Stimulated activated CD4-positive, alpha-beta T cell treated with anti-CD3 and anti-CD28 coated beads, TNF-alpha, amount 100 ng/mL, for 4 hours (primary cell): ENCODE measurements around the gene RPS6KB2.
"Not testable (repeated sequence)": the region's sequence is repeated elsewhere in the genome, so short reads cannot be mapped to it uniquely, and the experiment has no call there.

Experiments used
- DNase-seq, 3 experiments: peaks; one replicate each; pipeline ENCODE4 v3.0.0-alpha.2; 2020; ENCODE audit warnings: low read depth in 3 of 3

RPS6KB2 gene

GRCh38 chr11:67410984-67411784 lies 17.1 kb upstream of the RPS6KB2 start:
- no peak for DNase-seq

DNA sequence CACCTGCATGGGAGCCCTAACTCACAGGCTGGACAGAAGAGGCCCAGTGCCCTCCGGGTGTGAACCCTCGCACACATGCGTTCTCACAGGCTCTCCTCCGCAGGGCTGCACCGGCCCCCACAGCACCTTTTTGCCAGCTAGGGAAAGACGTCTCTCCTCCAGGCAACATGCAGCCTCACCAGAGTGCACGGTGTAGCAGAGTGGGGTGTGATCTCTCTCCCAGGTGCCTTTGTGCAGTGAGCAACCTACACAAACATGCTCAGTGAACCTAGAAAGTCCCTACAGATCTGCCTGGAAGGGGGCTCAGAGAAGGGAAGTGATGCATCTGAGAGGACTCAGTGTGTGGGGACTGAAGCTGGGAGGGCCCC lies 16.5 kb upstream of the RPS6KB2 start:
- no peak for DNase-seq

GRCh38 chr11:67412495-67413179 lies 15.7 kb upstream of the RPS6KB2 start:
- DNase-seq: no peak

GRCh38 chr11:67413266-67413849 lies 14.9 kb upstream of the RPS6KB2 start:
- no peak for DNase-seq

- DNase-seq: no peak
These were observed 12.6 kb upstream of the RPS6KB2 start, which contains the start of gene CARNS1 for GRCh38 chr11:67415501-67416304. Gene CARNS1, plus strand, starts transcription at chr11:67415678. Its CDS starts 522 bp downstream, at chr11:67416200.

DNA sequence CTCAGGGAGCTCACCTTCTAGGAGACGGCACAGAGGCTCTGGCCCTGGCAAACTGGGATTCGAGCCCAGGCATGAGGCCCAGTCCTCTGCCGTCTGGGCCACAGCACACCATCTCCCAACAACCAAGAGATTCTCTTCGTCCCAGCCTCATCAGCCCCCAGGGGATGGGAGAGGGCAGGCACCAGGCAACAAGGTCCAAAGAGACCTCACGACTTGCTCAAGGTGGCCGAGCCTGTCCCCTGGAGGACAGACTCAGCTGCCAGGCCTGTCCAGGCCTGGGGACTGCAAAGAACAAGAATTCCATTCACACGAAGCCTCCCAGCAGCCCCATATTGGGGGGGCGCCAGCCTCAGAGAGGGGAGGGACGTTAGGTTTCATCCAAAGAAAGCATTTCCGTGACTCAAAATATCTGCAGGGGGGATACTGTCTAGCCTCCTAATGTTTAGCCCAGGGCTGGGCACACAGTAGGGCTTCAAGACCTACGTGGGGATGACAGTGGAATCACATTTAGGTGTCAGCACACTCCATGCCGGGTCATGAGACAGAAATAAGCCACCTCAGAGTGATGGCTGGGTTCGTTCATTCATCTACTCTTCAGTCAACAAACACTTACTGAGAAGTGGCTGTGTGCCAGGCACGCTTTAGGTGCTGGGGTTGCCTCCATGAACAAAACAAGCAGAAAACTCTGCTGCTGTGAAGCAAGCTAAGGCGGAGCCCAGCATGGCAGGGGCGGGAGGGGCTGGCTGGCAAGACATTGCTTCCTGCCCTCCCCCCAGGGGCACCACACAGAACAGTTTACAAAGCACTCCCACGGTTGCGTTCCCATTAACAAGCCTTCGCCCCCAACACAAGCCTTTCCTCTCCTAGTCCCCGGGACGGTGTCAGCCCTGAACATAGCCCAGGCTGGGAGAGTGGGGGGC lies 11.6 kb upstream of the RPS6KB2 start:
- DNase-seq: peak in 2 of 3 experiments; percentile 58 to 73

DNA sequence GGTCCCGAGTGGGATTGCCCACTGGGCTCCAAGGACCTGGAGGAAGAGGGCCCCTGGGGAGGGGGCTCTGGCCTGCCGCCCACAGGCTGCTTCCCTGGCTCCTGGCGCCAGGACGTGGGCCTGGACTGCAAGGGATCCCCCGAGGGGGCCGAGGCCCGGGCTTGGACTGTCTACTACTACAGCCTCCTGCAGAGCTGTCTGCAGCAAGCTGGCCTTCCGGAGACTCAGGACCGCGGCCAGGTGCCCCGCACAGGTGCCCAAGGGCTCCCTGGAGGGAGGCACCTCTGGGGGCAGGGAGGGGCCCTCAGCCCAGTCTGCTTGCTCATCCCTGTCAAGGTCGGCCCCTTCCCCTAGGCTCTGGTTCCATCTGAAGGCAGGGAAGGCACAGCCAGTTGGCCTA lies 10.9 kb upstream of the RPS6KB2 start:
- DNase-seq: no peak

DNA sequence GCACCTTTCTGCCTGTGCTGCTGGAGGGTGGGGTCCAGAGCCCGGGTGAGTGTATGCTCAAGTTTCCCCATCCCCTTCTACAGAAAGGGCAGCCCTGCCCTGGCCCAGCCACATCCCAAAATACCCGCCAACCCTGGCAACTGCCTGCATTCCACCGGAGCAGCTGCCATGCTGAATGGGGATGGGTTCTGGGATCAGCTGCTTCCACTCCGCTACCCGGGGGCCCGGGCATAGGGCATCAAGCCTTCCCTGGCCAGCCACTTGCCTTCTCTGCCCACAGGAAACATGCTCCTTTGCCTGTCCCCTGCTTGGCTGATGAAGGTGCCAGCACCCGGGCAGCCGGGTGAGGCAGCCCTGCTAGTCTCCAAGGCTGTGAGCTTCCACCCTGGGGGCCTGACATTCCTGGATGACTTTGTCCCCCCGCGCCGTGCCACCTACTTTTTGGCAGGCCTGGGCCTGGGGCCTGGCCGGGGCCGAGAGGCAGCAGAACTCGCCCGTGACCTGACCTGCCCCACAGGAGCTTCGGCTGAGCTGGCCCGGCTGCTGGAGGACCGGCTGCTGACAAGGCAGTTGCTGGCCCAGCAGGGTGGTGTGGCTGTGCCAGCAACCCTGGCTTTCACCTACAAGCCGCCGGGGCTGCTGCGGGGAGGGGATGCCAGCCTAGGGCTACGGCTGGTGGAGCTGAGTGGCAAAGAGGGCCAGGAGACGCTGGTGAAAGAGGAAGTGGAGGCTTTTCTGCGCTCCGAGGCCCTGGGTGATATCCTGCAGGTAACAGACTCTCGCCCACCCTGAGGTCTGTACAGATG lies 9.6 kb upstream of the RPS6KB2 start:
- DNase-seq: no peak

DNA sequence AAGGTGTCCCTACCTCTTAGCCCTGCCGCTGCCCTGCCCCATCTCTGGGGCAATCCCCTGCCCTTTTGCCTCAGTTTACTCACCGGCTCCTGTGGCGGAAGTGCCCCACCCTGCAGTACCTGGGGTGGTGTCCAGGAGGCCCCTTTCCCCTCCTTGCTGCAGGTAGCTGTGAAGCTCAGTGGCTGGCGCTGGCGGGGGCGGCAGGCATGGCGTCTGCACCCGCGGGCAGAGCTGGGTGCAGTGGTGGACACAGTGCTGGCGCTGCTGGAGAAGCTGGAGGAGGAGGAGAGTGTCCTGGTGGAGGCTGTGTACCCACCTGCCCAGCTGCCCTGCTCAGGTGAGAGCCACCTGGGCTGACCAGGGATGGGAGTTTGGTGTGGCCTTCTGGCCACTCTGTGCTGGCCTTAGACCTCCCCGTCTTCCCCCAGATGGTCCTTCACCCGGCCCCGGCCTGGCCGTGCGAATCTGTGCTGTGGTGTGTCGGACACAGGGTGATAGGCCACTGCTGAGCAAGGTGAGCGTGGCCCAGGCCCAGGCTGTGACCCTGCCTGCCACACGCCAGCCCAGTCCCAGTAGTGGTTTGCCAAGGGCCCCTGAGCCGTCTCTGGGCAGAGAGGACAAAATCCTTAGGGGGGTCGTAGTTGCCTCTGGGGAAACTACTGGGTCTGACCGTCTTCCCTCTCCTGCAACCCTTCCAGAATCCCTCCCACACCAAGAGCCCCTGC lies 8.8 kb upstream of the RPS6KB2 start:
- DNase-seq: no peak

DNA sequence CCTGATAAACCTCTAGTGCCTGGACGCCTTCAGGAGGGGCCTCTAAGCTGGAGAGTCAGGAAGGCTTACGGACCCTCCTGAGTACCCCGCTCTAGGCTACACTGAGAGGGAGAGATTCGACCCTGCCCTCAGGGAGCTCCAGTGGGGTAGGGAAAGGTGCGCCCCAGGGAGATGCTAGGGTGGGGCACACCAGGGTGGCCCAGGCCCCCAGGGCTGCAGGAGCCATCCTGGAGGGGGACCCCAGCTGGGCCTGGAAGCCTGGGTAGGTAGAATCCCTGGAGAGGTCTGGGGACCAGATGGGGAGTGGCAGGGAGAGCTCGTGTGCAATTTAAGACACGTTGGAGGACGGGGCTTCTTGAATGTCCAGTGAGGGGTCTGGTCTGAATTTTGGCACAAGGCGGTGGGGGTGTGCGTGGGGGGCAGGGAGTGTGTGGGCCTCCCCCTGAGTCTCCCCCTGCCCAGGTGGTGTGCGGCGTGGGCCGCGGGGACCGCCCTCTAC lies 8.1 kb upstream of the RPS6KB2 start:
- no peak for DNase-seq

- DNase-seq: peak; percentile 98 to 99 (median 98)
These were observed 7.5 kb upstream of the RPS6KB2 start for GRCh38 chr11:67420646-67421429.

DNA sequence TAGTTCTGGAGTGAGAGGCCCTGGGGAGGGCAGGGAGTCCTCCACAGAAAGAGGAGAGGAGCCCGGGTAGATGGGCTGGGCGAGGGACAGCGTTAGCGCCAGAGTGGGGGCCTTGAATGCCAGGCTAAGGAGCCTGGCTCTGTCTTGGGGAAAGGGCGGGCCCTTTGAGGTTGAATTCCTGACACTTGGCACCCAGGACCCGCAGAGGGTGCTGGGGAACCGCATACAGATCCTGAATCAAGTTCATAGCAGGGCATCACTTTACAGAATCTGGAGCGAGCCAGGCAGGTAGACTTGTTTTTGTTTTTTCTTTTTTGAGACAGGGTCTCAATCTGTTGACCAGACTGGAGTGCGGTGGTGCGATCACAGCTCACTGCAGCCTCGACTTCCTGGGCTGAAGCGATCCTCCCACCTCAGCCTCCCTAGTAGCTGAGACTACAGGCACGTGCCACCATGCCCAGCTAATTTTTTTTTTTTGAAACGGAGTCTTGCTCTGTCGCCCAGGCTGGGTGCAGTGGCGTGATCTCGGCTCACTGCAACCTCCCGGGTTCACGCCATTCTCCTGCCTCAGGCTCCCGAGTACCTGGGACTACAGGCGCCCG lies 6.8 kb upstream of the RPS6KB2 start:
- no peak for DNase-seq

DNA sequence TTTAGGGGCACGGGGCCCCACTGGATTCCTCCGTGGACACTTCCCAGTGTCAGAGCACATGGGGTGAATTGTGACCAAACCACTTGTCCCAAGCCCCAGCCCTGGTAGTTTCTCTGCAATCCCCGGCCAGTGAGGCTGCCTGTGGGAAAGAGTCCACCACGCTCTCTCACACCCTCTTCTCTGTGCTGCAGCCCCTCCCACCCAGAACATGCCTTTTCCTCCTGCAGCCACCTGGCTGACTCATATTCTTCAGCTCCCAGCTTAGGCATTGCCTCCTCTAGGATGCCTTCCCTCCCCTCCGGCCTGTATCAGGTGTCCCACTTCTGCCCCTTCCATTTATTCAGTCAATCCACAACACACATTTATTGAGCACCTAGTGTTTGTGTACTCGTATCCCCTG lies 5.4 kb upstream of the RPS6KB2 start:
- DNase-seq: no peak

DNA sequence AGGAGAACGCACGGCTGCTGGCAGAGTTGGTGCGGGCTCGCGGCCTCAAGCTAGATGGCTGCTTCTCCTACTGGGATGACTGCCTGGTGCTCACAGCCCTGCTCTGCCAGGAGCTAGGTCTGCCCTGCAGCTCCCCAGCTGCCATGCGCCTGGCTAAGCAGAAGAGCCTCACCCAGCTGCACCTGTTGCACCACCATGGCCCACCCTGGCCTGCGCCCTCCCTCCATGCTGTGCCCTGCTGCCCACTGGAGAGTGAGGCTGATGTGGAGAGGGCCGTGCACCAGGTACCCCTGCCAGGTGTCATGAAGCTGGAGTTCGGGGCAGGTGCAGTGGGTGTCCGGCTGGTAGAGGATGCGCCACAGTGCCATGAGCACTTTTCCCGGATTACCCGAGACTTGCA lies 4.8 kb upstream of the RPS6KB2 start:
- no peak for DNase-seq

DNA sequence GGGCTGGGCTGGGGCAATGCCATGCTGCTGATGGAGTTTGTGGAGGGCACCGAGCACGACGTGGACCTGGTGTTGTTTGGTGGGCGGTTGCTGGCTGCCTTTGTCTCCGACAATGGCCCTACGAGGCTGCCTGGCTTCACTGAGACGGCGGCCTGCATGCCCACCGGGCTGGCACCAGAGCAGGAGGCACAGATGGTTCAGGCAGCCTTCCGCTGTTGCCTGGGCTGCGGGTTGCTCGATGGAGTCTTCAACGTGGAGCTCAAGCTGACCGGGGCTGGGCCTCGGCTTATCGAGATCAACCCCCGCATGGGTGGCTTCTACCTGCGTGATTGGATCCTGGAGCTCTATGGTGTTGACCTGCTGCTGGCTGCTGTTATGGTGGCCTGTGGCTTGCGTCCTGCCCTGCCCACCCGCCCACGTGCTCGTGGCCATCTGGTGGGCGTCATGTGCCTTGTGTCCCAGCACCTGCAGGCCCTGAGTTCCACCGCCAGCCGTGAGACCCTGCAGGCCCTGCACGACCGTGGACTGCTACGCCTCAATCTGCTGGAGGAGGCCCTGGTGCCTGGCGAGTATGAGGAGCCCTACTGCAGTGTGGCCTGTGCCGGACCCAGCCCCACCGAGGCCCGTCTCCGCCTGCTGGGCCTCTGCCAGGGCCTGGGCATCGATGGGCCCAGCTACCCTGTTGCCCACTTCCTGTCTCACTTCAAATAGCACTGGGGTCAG lies 4.2 kb upstream of the RPS6KB2 start:
- no peak for DNase-seq

- DNase-seq: not testable (repeated sequence)
These were observed 882 bp upstream of the RPS6KB2 start for GRCh38 chr11:67427364-67427859.

GRCh38 chr11:67429038-67429668 lies 859 bp downstream of the RPS6KB2 start:
- DNase-seq: no peak
